HG03159 (cell line): ENCODE results near the gene UPK1B.

Source experiments
- ATAC-seq: cut with Tn5 transposase; IDR thresholded peaks from one replicate; pipeline ENCODE4 v1.9.1; 2021; ENCODE audit warnings: mild to moderate bottlenecking, moderate library complexity; ENCODE audit not compliant: unreplicated experiment

UPK1B gene

GRCh38 chr3:119245778-119246177, 72.4 kb downstream of the UPK1B start:
- ATAC-seq = no peak
